Hematopoietic multipotent progenitor cell treated with erythropoietin and hydrocortisone succinate and interleukin-3 and kit ligand, for 17 days (in vitro differentiated cells): ENCODE data around the gene RPS5.
A peak's percentile ranks its signal among the peaks of the same experiment; 100 is the strongest.
"Not testable (repeated sequence)": the region's sequence is repeated elsewhere in the genome, so short reads cannot be mapped to it uniquely, and the experiment has no call there.

Experiments used
- DNase-seq: peaks from one replicate; pipeline ENCODE4 v3.0.0-alpha.2; 2015; ENCODE audit warnings: low spot score

The RPS5 gene

DNA sequence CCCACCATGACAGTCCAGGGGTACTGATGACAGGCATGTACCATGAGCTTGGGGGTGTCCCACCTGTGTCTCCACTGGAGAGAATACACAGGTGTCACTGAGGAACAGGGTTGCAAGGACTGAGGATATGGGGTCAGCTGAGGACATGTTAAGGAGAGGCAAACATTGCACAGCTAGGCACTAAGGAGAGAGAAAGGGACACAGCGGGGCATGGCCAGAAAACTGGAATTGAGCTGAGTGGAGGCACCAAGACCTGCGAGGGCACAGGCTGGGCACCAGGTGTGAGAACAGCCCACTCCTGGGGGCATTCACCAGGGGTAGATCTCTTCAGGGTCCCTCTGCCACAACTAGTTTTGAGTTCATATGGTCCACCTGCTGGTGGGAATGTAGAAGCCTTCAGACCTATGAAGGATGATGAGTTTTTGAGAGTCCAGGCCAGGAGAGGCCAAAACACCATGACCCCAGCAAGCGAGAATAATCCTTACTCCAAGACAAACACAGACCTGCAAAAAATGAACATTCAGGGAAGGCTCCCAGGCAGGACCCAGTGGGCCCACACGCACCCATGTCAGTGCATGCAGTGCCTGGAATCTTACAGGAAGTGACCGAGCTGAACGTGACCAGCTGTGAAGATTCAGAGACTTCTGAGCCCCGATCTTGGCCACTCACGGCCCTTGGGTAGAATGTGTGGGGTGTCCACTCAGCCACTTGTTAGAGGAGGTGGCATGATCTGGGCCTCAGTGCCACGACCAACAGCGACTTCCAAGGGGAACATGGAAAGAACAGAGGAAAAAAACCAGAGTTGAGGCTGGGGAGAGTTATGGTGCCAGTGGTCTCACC is 20.0 kb downstream of the RPS5 start:
- no peak for DNase-seq

DNA sequence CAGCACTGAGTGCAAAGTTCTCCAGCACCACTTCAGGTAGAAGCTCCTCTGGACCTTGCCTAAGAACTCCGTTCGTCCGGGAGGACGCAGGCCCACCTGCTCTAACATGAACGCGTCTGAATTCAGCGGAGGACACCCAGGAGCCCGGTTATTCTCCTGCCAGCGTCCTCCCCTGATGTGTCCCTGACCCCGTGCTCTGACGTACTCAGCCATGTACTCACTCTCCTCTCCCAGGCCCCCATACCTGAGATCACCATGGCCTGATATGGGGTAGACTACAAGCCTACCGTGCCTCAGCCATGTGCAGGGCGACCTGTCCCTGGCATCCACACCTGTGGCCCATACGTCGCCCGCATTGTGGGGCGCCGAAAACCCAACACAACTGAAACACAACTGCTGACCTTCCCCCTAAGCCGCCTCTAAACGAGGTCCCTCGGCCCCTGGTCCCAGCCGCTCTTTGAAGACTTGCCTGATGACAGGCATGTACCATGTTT is 20.6 kb downstream of the RPS5 start:
- DNase-seq, result no peak

DNA sequence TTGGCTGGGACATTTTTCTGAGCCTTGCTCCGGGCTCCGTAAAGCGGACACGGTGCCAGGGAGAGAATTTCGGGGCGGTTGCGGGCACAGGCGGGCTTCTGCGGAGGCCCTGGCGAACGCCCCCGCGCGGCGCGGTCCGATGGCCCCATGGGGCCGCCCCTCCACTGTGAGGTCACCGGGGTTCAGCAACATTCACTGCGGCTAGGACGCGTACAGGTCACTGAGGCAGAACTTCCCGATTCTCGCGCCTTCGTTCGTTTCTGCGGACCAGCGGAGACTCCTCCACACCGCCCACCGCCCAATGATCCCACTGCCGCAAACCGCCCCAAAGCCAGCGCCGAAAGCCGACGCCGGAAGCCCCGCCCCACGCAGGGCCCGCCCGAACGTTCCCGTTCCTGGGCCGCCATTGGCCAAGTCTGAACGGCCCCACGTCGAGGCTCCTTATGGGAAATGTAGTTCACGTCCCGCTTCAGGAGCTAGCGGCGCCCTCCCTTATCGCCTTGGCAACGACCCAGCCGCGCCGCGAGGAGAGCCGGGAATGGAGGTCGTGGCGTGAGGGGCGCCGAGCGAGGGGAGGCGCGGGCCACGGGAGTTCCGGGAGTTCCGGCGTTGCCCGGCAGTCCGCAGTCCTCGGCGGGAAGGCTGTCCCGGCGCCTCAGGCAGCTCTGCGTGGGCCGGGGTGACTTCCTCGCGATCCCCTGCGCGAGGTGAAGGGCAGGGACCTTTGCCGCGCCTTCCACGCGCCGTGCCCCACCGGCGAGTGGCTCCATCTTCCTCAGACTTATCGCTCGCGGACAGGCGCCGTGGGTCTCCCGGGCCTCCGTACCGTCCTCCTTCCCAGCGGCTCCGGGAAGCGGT is 21.3 kb downstream of the RPS5 start, which contains the start of gene ZNF584:
ZNF584 (plus strand) TSS at position 498 of the 858 bp plus-strand sequence. CDS start 499 bp downstream, outside the sequence.
- peak; percentile 95 for DNase-seq

DNA sequence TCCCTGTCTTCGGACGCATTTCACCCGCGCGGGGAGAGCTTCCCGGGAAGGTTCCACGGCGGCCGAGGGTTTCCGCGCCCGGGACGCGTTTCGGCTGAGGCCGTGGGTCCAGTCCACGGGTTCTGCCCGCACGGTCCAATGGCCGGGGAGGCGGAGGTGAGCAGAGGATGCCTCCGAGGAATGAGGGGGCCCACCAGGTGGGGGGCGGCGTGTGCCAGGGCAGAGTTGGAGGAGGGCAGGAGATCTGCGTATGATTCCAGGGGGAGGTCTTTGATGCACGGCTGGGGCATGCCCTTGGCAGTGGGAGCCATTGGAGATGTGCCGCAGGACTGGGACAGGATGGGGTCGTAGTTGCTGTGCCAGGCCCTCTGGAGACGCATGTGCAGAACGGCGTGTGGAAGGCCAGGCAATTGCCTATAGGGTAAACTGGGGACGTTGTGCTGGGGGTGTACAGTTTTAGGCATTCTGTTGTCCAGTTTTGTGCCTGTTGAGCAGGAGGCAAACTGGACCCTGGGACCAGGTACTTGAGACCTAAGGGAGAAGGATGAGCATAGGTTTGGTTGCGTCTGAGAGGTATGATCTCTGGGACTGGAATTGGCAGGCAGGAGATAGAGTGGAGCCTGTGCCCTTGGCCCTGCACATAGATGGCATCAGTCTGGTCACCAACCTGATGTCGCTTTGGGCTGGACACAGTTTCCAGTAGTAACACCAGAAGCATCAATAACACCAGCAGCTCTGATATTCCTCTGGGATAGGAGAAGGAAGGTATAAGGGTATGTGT is 22.1 kb downstream of the RPS5 start:
- DNase-seq, result no peak

DNA sequence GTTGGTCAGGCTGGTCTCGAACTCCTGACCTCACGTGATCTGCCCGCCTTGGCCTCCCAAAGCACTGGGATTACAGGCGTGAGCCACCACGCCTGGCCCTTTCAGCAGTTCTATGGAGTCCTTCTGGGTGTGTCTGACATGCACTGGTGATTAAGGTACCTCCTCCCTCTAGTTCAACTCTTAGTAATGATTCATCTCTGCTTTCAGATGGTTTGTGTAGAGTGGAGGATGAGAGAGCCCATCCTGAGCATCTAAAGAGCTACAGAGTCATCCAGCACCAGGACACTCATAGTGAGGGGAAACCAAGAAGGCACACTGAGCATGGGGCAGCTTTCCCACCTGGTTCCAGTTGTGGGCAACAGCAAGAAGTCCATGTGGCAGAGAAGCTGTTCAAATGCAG is 29.5 kb downstream of the RPS5 start:
- no peak for DNase-seq

DNA sequence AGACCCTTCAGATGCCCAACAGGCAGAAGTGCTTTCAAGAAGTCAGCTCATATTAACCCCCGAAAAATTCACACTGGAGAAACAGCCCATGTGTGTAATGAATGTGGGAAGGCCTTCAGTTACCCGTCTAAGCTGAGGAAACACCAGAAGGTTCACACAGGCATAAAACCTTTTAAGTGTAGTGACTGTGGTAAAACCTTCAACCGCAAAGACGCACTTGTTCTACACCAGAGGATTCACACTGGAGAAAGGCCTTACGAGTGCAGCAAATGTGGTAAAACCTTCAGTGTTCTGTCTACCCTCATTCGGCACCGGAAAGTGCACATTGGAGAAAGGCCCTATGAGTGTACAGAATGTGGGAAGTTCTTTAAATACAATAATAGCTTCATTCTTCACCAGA is 30.0 kb downstream of the RPS5 start:
- no peak for DNase-seq

DNA sequence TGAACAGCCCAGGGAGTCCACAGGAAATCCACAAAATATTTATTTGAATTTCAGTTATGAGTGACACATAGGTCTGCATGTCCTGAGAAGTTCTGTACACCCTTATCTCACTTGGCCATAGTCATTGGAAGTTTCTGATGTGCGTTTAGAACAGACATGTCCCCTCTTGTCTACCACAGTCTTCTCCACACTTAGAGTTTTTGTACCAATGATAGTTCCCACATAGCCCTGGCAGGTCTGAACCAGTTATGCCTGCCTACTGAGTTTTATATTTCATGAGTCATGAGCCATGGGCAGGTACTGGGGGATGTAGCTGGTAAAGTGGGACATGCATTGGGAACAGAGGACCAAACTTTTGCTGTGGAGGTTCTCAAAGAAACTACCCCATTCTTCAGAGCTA is 41.5 kb downstream of the RPS5 start:
- no peak for DNase-seq

DNA sequence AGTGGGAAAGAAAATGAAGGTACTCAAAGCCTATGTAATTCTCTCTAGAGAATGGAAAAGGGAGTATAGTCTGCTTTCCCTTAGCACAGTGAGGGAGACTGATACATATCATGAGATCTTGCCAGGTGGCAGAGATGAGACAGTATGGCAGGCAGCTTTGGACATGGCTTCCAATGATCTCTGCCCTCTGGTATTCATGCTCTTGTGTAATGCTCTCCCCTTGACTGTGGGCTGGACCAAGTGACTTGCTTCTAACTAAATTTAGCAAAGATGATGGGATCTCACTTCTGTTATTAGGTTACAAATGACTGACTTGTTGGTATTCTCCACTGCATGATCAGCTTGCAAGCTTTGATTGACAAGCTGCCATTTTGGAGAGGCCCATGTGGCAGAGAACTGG is 42.7 kb downstream of the RPS5 start:
- DNase-seq, result no peak

DNA sequence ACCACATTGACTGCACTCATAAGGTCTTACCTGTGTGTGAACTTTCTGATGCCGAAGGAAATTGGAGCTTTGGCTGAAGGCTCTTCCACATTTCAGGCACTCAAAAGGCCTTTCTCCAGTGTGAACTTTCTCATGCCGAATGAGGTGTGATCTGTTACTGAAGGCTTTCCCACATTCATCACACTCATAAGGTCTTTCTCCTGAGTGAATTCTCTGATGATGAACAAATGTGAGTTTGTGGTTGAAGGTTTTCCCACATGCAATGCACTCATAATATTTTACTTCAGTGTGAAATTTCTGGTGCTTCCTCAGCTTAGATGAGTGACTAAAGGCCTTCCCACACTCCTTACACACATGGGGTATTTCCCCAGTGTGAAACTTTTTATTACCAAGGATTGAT is 47.1 kb downstream of the RPS5 start:
- DNase-seq, result no peak

DNA sequence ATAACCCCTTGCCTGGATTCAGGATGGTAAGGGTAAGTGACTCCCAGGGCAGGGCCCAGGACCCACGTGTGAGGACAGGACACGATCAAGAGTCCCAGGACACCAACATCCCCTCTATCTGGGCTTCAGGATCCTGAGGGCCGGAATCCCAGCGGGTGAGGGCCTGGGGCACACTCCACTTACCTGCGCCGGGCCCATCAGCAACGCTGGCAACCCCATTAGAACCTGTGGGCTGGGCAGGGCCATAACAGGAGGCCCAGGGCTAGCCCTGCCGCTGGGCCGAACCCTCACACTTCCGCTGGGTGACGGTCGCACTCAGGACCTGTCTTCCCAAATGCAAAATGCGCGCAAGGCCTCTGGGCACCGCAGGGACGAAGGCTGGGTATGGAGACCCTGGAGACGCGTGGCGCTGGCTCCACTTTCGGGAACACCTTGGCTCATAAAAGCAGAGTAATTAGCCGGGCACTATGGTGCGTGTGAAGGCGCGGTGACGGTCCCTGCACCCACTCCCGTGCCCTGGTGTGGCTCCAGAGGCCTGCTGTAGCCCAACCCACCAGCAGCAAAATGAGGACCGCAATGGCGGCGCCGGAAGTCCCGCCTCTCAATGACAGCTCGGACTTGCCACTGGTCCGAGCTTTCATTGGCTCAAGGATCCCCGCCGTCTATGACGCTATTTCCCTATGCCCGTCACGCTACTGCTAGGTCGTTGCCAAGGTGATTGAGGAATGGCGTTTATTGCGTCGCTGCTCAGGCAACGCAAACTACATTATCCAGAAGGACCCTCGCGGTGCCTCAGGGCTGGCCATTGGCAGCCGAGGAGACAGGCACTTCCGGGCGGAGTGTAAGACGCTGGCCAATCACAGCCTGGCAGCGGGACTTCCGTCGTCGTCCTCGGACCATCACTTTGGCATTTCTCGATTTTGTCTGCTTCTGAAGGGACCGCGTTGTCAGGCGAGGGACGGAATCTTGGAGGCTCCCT is 52.8 kb downstream of the RPS5 start, which contains the start of gene ZNF132:
ZNF132 (minus strand) TSS at position 578 of the 979 bp plus-strand sequence; CDS start at position 246, 332 bp downstream.
- DNase-seq, result peak; percentile 85

DNA sequence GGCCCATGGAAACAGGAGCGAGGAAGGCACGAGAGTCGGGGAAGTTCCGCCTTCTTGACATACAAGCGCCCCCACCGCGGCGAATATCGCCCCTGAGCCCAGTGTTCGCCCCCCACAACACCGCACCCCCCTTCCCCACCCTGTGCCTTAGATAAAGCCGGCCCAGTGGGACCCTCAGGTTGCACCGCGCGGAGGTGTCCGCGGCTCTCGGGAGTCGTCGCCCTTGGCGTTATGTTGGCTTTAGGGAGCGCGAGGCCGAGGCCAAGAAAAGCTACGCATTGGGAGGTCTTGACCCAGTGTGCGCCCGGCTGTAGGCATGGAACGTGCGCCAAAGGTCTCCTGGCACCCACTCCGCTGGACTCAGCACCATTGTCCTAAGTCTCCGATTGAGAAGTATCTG is 53.5 kb downstream of the RPS5 start:
- DNase-seq, result no peak

DNA sequence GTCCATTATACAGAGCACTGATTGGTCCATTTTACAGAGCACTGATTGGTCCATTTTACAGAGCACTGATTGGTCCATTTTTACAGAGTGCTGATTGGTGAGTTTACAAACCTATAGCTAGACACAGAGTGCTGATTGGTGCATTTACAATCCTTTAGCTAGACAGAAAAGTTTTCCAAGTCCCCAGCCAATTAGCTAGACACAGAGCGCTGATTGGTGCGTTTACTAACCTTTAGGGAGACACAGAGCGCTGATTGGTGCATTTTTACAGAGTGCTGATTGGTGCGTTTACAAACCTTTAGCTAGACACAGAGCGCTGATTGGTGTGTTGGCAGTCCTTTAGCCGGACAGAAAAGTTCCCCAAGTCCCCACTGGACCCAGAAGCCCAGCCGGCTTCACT is 55.9 kb downstream of the RPS5 start:
- DNase-seq, result not testable (repeated sequence)
